ENCODE results near the gene MLST8. TPM values are rescaled to one million over a fixed set of nuclear protein-coding genes. Genes with fewer than 3 reads are reported as not detected.

Gene MLST8
- total RNA-seq, 2 donors from 2014 or later = 49.5 to 52.2 TPM

GRCh38 chr16:2229632-2230250 lies 24.5 kb downstream of the MLST8 start:
- no peak for DNase-seq (ENCODE audit: low spot score in 2 of 2)
- H3K36me3 Mint-ChIP-seq = peaks cover 0 to 7% of the 10 kb centered on the region in 2 donors
- no peaks in the 10 kb centered on the region for H3K9me3 Mint-ChIP-seq
- H3K27ac Mint-ChIP-seq = no peak overlapping the region
- no peak for ATAC-seq

DNA sequence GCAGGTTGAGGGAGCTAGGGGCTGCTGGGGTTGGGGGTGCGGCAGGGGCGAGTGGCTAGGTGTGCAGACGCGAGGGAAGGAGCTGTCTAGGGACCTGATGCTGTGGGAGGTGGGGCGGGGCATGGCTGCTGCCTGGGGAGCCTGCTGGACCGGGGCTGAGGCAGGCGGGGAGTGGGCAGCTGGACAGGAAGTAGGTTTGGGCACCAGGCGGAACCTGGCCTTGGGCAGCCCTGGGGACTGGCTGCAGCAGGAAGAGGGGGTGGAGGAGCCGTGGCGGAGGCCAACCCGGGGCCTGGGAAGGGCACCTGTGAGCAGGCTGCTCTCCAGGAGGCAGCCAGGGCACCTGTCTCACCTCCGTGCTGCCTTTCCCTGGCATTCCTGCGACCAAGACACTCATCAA lies 25.1 kb downstream of the MLST8 start:
- Mint-ChIP-seq H3K27ac (no peak overlapping the region), H3K36me3 (peaks cover 0 to 11% of the 10 kb centered on the region in 2 donors), H3K9me3 (no peaks in the 10 kb centered on the region)
- ATAC-seq (no peak), DNase-seq (ENCODE audit: low spot score in 2 of 2) (no peak)

DNA sequence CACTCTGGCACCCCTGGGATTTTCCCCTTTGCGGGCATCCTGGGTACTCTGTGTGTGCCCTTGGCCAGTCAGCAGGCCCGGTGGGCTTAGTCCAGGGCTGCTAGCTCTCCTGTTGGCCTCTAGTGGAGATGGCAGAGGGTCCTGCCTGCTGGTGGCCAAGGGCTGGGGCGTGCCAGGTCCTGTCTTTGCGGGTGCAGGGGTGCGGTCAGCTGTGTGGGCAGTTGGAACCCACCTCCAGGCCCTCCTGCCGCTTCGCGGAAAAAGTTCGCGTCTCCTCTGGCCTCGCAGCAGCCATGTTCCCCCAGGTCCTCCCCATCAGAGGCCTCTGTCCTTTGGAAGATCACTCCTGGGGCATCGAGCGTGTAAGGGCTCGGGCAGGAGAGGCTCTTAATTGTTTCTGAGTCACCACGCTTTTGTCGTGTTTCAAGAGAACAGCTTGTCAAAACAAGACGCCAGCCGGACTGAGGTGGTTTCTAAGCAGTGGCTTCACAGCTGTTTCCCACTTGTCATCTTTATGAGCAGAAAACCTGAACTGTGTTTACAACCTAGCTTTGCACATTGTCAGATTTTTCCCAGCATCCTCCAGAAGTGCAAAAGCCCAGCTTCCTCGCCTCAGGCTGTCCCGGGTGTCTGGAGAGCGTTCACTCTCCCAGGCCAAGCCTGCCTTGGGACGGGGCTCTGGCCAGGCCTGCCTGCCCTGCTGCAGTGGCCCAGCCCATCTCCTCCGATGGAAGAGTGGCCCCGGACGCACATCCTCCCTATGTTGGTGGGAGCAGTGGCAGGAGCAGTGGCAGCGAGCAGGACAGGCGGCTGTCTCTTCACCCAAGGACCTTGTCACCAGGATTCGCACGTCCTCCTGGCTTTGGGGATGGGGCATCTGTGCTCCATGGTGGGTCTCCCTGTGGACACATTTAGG lies 26.0 kb downstream of the MLST8 start:
- H3K36me3 Mint-ChIP-seq = peaks cover 0 to 12% of the 10 kb centered on the region in 2 donors
- ATAC-seq (no peak), DNase-seq (ENCODE audit: low spot score in 2 of 2) (no peak)
- no peak overlapping the region for H3K27ac Mint-ChIP-seq
- H3K9me3 Mint-ChIP-seq = no peaks in the 10 kb centered on the region

DNA sequence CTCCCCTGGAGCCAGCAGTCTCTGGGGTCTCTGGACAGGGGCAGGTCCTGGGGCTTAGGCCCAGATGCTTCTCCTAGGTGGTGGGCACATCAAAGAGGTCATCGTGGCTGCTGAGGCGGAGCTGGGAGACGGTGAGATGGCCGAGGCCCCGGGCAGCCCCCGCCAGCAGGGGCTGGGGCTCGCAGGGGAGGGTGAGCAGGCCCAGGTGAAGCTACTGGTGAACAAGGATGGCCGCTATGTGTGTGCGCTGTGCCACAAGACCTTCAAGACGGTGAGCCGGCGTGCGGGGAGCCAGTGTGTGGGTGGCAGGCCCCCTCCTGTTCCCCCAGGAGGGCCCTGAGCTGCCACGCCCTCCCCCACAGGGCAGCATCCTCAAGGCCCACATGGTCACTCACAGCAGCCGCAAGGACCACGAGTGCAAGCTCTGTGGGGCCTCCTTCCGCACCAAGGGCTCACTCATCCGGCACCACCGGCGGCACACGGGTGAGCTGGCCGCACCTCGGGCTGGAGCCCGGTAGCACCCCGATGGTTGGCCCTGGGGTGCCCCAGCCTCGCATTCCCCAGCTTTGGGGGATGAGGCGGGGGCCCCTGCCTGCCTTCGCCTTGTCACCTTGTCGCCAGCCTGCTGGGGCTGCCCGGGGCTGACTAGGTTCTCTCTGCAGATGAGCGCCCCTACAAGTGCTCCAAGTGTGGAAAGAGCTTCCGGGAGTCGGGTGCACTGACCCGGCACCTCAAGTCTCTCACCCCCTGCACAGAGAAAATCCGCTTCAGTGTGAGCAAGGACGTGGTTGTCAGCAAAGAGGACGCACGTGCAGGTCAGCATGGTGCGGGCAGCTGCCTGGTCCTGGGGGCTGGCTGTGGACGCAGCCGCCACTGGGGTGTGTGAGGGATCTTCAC lies 27.1 kb downstream of the MLST8 start:
- no peak for DNase-seq (ENCODE audit: low spot score in 2 of 2)
- no peak overlapping the region for H3K27ac Mint-ChIP-seq
- no peak for ATAC-seq
- peaks cover 0 to 12% of the 10 kb centered on the region in 2 donors for H3K36me3 Mint-ChIP-seq
- no peaks in the 10 kb centered on the region for H3K9me3 Mint-ChIP-seq

GRCh38 chr16:2233046-2233775 lies 28.0 kb downstream of the MLST8 start:
- Mint-ChIP-seq H3K36me3 (peaks cover 0 to 12% of the 10 kb centered on the region in 2 donors), H3K9me3 (no peaks in the 10 kb centered on the region), H3K27ac (no peak overlapping the region)
- ATAC-seq (no peak), DNase-seq (ENCODE audit: low spot score in 2 of 2) (no peak)

GRCh38 chr16:2233872-2234812 lies 28.9 kb downstream of the MLST8 start:
- H3K36me3 Mint-ChIP-seq = peaks cover 0 to 12% of the 10 kb centered on the region in 2 donors
- no peaks in the 10 kb centered on the region for H3K9me3 Mint-ChIP-seq
- H3K27ac Mint-ChIP-seq = no peak overlapping the region
- DNase-seq (ENCODE audit: low spot score in 2 of 2) (no peak), ATAC-seq (no peak)

- no peaks in the 10 kb centered on the region for H3K9me3 Mint-ChIP-seq
- ATAC-seq (no peak), DNase-seq (ENCODE audit: low spot score in 2 of 2) (no peak)
- no peak overlapping the region for H3K27ac Mint-ChIP-seq
- peaks cover 0 to 8% of the 10 kb centered on the region in 2 donors for H3K36me3 Mint-ChIP-seq
Measured at GRCh38 chr16:2234813-2235170, 29.5 kb downstream of the MLST8 start.

DNA sequence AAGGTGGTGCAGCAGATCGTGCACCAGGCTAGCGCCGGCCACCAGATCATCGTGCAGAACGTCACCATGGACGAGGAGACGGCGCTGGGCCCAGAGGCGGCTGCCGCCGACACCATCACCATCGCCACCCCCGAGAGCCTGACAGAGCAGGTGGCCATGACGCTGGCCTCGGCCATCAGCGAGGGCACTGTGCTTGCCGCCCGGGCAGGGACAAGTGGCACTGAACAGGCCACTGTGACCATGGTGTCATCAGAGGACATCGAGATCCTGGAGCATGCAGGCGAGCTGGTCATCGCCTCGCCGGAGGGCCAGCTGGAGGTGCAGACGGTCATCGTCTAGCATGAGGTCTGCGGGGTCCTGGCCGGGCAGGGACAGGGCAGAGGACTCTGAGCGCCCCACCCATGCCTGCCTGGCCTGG lies 30.0 kb downstream of the MLST8 start:
- Mint-ChIP-seq H3K36me3 (peaks cover 0 to 5% of the 10 kb centered on the region in 2 donors), H3K27ac (no peak overlapping the region), H3K9me3 (no peaks in the 10 kb centered on the region)
- ATAC-seq = no peak
- DNase-seq (ENCODE audit: low spot score in 2 of 2) = no peak

- Mint-ChIP-seq H3K27ac (no peak overlapping the region), H3K36me3 (peaks cover 0 to 5% of the 10 kb centered on the region in 2 donors), H3K9me3 (no peaks in the 10 kb centered on the region)
- DNase-seq (ENCODE audit: low spot score in 2 of 2) (no peak), ATAC-seq (peak in 1 of 2 donors; percentile 2)
Measured at GRCh38 chr16:2235695-2236336, 30.6 kb downstream of the MLST8 start.

DNA sequence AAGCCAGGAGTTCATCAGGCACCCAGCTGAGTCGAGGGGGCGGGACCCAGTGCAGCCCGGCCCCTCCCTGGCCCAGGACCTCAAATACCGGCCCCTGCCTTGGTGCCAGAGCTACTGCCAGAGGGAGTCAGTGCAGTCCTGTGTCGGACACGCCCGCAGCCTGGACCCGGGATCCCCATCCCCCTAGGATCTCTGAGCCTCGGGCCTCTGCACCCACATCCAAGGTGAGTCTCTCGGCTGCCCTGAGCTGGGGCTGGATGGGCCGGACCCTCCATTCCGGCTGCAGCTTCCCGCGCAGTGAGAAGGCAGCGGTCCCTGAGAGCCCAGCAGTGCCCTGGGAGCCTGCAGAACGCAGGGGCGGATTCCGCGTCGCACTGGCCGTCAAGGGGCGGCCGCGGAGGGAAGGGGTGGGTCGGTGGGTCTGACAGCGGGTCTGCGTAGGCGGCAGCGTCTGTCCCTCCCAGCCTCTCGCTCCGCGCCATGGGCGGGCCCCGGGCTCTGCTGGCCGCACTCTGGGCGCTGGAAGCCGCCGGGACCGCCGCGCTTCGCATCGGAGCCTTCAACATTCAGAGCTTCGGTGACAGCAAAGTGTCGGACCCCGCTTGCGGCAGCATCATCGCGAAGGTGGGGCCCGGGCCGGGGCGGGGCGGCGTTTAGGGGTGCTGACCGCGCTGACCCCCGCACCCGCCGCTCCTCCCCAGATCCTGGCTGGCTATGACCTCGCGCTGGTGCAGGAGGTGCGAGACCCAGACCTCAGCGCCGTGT lies 31.3 kb downstream of the MLST8 start, which contains the start of gene DNASE1L2:
Gene DNASE1L2 (plus strand): TSS at position 108 of the 765 bp plus-strand sequence. CDS start 373 bp downstream, at position 481.
- Mint-ChIP-seq H3K9me3 (no peaks in the 10 kb centered on the region), H3K36me3 (peaks cover 0 to 5% of the 10 kb centered on the region in 2 donors)

GRCh38 chr16:2237102-2237482 lies 31.8 kb downstream of the MLST8 start:
- H3K36me3 Mint-ChIP-seq = peaks cover 0 to 5% of the 10 kb centered on the region in 2 donors
- H3K27ac Mint-ChIP-seq = no peak overlapping the region
- DNase-seq (ENCODE audit: low spot score in 2 of 2) = no peak
- no peak for ATAC-seq
- no peaks in the 10 kb centered on the region for H3K9me3 Mint-ChIP-seq

More for the DNA sequence above, 31.3 kb downstream of the MLST8 start, which contains the start of gene DNASE1L2:
- H3K27ac Mint-ChIP-seq = no peak within 1 kb of the TSS
- DNase-seq (ENCODE audit: low spot score in 2 of 2) (no peak), ATAC-seq (peak in 1 of 2 donors; percentile 12)

- peaks cover 0 to 9% of the 10 kb centered on the region in 2 donors for H3K36me3 Mint-ChIP-seq
- ATAC-seq (no peak), DNase-seq (ENCODE audit: low spot score in 2 of 2) (no peak)
- H3K27ac Mint-ChIP-seq = no peak overlapping the region
- H3K9me3 Mint-ChIP-seq = no peaks in the 10 kb centered on the region
Measured at GRCh38 chr16:2237493-2238149, 32.4 kb downstream of the MLST8 start.

DNA sequence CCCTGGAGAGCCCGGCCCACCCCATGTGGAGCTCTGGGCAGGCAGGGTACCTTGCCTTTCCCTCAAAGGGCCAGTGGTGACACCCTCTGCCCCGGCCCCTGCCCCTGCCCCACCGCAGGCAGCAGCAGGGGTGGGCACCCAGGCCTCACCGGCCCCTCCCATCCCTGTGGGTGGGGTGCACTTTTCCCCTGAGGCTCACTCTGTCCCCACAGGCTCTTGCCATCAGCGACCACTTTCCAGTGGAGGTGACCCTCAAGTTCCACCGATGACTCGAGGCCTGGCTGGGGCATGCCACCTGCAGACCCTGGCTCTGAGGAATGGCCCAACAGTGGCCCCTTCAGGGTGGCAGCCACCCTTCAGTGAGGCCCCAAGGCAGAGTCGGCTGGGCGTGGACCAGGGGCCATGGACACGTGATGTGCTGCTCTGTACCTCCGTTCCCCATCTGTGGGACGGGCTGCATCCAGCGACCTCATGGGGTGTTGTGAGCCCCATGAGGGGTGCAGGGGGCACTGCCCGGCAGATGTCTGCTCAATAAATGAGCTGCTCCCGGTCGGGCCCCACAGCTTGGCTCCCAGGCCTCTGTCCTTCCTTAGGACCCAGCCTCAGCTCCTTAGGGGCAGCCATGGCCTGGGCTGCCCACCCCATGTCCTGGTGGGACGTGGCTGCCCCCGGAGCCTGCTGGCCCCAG lies 33.0 kb downstream of the MLST8 start:
- DNase-seq (ENCODE audit: low spot score in 2 of 2) (no peak), ATAC-seq (no peak)
- Mint-ChIP-seq H3K9me3 (no peaks in the 10 kb centered on the region), H3K36me3 (peaks cover 0 to 9% of the 10 kb centered on the region in 2 donors), H3K27ac (no peak overlapping the region)

Measured in activated naive CD4-positive, alpha-beta T cell treated with anti-CD3 and anti-CD28 coated beads, Interleukin-2, amount 50 U/mL, for 72 hours (primary cell).